K562 (cell line): ENCODE data around the gene TCFL5. TPM values are rescaled to one million over a fixed set of nuclear protein-coding genes. Genes with fewer than 3 reads are reported as not detected.

Experiments used
- ATAC-seq: fragments of 200-7000 bp; cut with Tn5 transposase; 3 replicates; pipeline ENCODE4 v1.9.1; 2020; ENCODE audit warnings: moderate library complexity
- BruUV-seq: library from RNA; stranded (reverse); fragments of 400-500 nt; replicated peaks from 2 replicates; lab custom pipeline; 2021; lab: Mats Ljungman, UMichigan
- CTCF ChIA-PET: fragments of 300-600 bp; formaldehyde crosslinking; extraction: SDS; loops from one replicate; lab custom pipeline; 2021; ENCODE audit warnings: low intra/inter-chr PET ratio; lab: Yijun Ruan, JAX
- POLR2A ChIA-PET: fragments of 300-600, 350-650 bp; sonication (Branson Sonifier 250); formaldehyde crosslinking; extraction: SDS; loops from one replicate; lab custom pipeline; 2021; ENCODE audit warnings: antibody characterized with exemption, inconsistent platforms; lab: Yijun Ruan, JAX
- DNase-seq, 4 experiments: peaks; one replicate each; pipeline versions ENCODE4 v3.0.0 to v3.0.0-alpha.2; 2011 to 2018; ENCODE audit warnings: low spot score in 3 of 4, mixed read lengths in 3 of 4; ENCODE audit errors: extremely low read depth in 1 of 4
- FAIRE-seq: peaks from 2 replicates; lab custom pipeline; 2011; peaks lifted over from hg19 to GRCh38; lab: Jason Lieb, UNC
- H2AFZ ChIP-seq: 2 replicates; pipeline ENCODE4 v1.6.0; 2011; ENCODE audit warnings: low read depth, low read length, control low read depth, inconsistent platforms
- H3K27ac ChIP-seq: fragments of 200-600 bp; 3 replicates; pipeline ENCODE4 v1.8.0; 2011; ENCODE audit warnings: low read depth, mild to moderate bottlenecking, control low read depth, inconsistent platforms, low read length, moderate library complexity, mixed read lengths; ENCODE audit errors: extremely low read depth
- H3K27me3 ChIP-seq, 2 experiments: fragments of 300-600 bp in 1 of 2; 2 replicates in 1 of 2; 3 replicates in 1 of 2; pipeline versions ENCODE4 v1.6.0 to v1.8.0; 2011; ENCODE audit warnings: inconsistent platforms in 2 of 2, low read length in 2 of 2, mild to moderate bottlenecking in 1 of 2, mixed read lengths in 1 of 2, moderate library complexity in 1 of 2; ENCODE audit not compliant: control insufficient read depth in 2 of 2, insufficient read depth in 2 of 2
- H3K36me3 ChIP-seq: fragments of 300-600 bp; 3 replicates; pipeline ENCODE4 v1.8.0; 2011; ENCODE audit warnings: mild to moderate bottlenecking, low read length, inconsistent platforms; ENCODE audit not compliant: control insufficient read depth, insufficient read depth
- H3K4me1 ChIP-seq, 2 experiments: fragments of 200-600 bp in 1 of 2; replicated peaks in 1 of 2; 2 replicates in 1 of 2; 3 replicates in 1 of 2; pipeline versions ENCODE4 v1.5.1 to v1.8.0; 2011; ENCODE audit warnings: inconsistent platforms in 2 of 2, low read length in 2 of 2, mild to moderate bottlenecking in 1 of 2, mixed read lengths in 1 of 2, moderate library complexity in 1 of 2; ENCODE audit not compliant: control insufficient read depth in 2 of 2, insufficient read depth in 2 of 2
- H3K4me2 ChIP-seq: 2 replicates; pipeline ENCODE4 v1.6.1; 2011; ENCODE audit warnings: low read length, control low read depth, inconsistent platforms, mixed read lengths; ENCODE audit not compliant: insufficient read depth
- H3K4me3 ChIP-seq: fragments of 200-600 bp; sonication (generic), shearing (Covaris generic); 2 replicates; pipeline ENCODE4 v1.5.1; 2016; ENCODE audit warnings: control low read depth, inconsistent platforms
- H3K79me2 ChIP-seq: fragments of 200-600 bp; 3 replicates; pipeline ENCODE4 v1.8.0; 2011; ENCODE audit warnings: low read length, inconsistent platforms; ENCODE audit not compliant: control insufficient read depth, insufficient read depth
- H3K9ac ChIP-seq, 2 experiments: 2 replicates each; pipeline versions ENCODE4 v1.6.0 to v1.6.1; 2011; ENCODE audit warnings: low read depth in 2 of 2, low read length in 2 of 2, control low read depth in 1 of 2, inconsistent platforms in 1 of 2, mild to moderate bottlenecking in 1 of 2, mixed read lengths in 1 of 2; ENCODE audit not compliant: insufficient read depth in 1 of 2
- H3K9me1 ChIP-seq: one replicate; pipeline ENCODE4 v1.6.0; 2011; ENCODE audit warnings: inconsistent platforms, mild to moderate bottlenecking, low read length, moderate library complexity; ENCODE audit not compliant: control insufficient read depth, insufficient read depth
- H3K9me3 ChIP-seq: replicated peaks from 2 replicates; pipeline ENCODE4 v1.5.1; 2011; ENCODE audit warnings: low read depth, low read length, inconsistent platforms; ENCODE audit not compliant: control insufficient read depth, insufficient read depth
- H4K20me1 ChIP-seq: replicated peaks from 2 replicates; pipeline ENCODE4 v1.6.1; 2011; ENCODE audit warnings: low read length, inconsistent platforms, mixed read lengths; ENCODE audit not compliant: control insufficient read depth, insufficient read depth
- CCNT2 ChIP-seq: IDR thresholded peaks from 2 replicates; pipeline ENCODE4 v1.6.1; 2011; ENCODE audit warnings: borderline replicate concordance, low read depth, mild to moderate bottlenecking, moderate library complexity, mixed read lengths, low read length; ENCODE audit not compliant: insufficient read length; ENCODE audit errors: extremely low read depth
- CREBBP ChIP-seq: IDR thresholded peaks from one replicate; pipeline ENCODE4 v1.6.1; 2012; ENCODE audit warnings: low read depth, mild to moderate bottlenecking, control low read depth, inconsistent platforms, low read length
- DMBX1 ChIP-seq: fragments of 250-450 bp; sonication (Bioruptor Pico); IDR thresholded peaks from 2 replicates; pipeline ENCODE4 v1.8.0; 2022; ENCODE audit warnings: inconsistent platforms, mild to moderate bottlenecking, moderate library complexity, borderline replicate concordance
- ETV5 ChIP-seq: sonication (generic); formaldehyde crosslinking; IDR thresholded peaks from 2 replicates; pipeline ENCODE4 v1.4.0; 2020; ENCODE audit warnings: low read depth, mild to moderate bottlenecking, missing genetic modification reagents
- PHF20 ChIP-seq: fragments of 450-650 bp; IDR thresholded peaks from 2 replicates; pipeline ENCODE4 v1.6.1; 2018; ENCODE audit not compliant: partially characterized antibody
- POLR2G ChIP-seq: fragments of 200-400 bp; formaldehyde crosslinking; IDR thresholded peaks from 2 replicates; pipeline ENCODE4 v1.6.1; 2017; ENCODE audit warnings: low read depth, mild to moderate bottlenecking, antibody characterized with exemption, low read length, moderate library complexity
- TAF7 ChIP-seq: fragments of 450-650 bp; IDR thresholded peaks from 2 replicates; pipeline ENCODE4 v1.6.1; 2016; ENCODE audit warnings: missing genetic modification characterization, missing compliant biosample characterization
- WGBS: fragments of 100-300 bp; shearing (Covaris generic); methylation state at CpG from one replicate; pipeline ENCODE4 v1.1.6; 2016; ENCODE audit warnings: low coverage, mixed read lengths; ENCODE audit not compliant: insufficient coverage; ENCODE audit errors: missing lambda C conversion rate; 5-methylcytosine and 5-hydroxymethylcytosine counted together
- in situ Hi-C: fragments of 300-500 bp; cut with MboI; formaldehyde crosslinking; loops from 4 replicates; pipeline ENCODE4 v1.15.0; 2018; ENCODE audit warnings: inconsistent platforms, mixed read lengths
- intact Hi-C: fragments of 100-400 bp; cut with micrococcal nuclease; formaldehyde crosslinking; loops from 2 replicates; pipeline ENCODE4 v1.14.2; 2022
- polyA plus RNA-seq, 8 experiments: library from polyadenylated mRNA; depleted of rRNA in 4 of 8; stranded (reverse) in 5 of 8; unstranded in 3 of 8; fragments of >200 nt; fragmentation: Nextera tagmentation in 2 of 8; fragmentation: Illumina TruSeq in 1 of 8; extraction: Ambion mirVana in 2 of 8; extraction: Trizol in 1 of 8; gene quantifications; 2 replicates each; pipeline versions ENCODE4 v1.2.1 to v1.2.3, GENCODE V29; 2011 to 2014; ENCODE audit warnings: inconsistent platforms in 1 of 8, missing spikeins in 1 of 8
- total RNA-seq, 7 experiments: library from RNA; depleted of rRNA in 6 of 7; stranded (reverse); fragments of >200 nt in 6 of 7; fragmentation: Illumina TruSeq in 2 of 7; extraction: Trizol in 2 of 7; gene quantifications; 2 replicates each; pipeline versions ENCODE4 v1.2.1 to v1.2.3, GENCODE V29; 2011 to 2021; ENCODE audit warnings: low replicate concordance in 1 of 7

TCFL5 gene
- total and polyA plus RNA-seq, 9 of the 15 experiments (the other 6 are each of a cell fraction or from before 2014, with no cell fraction given), result 1.00 to 12.6 (median 9.1) TPM

GRCh38 chr20:62897666-62898065 lies 36.0 kb upstream of the TCFL5 start:
- peak; percentile 50 for TF ChIP-seq POLR2G
- TF ChIP-seq ETV5 (CRISPR knock-in tag), result no peak
- TF ChIP-seq PHF20, result no peak
- no peak for TF ChIP-seq DMBX1 (CRISPR knock-in tag)
- TF ChIP-seq CCNT2, result no peak
- TF ChIP-seq, all 486 proteins: peak for 1
- no peak overlapping the region for H2AFZ ChIP-seq
- peaks cover 6 to 10% of the 10 kb centered on the region in 2 experiments for H3K4me1 ChIP-seq
- H4K20me1 ChIP-seq, result peaks cover 13% of the 10 kb centered on the region
- 87% methylated on average over 11 of the region's 11 CpGs for WGBS
- BruUV-seq, result no TSS peak
- no peak for FAIRE-seq
- H3K27me3 ChIP-seq, result no peaks in the 10 kb centered on the region
- H3K4me3 ChIP-seq, result no peak overlapping the region
- H3K9me1 ChIP-seq, result no peaks in the 10 kb centered on the region
- H3K9me3 ChIP-seq, result no peaks in the 10 kb centered on the region
- 0 out of 3 replicates have a peak, but pooled peaks cover 3% of the 10 kb centered on the region for H3K79me2 ChIP-seq
- ChIA-PET CTCF (no interaction called here), POLR2A (interaction anchor here (0.6 to 2.4 kb wide), 7 partner anchors 9 to 325 kb away, joined by 3 to 6 read pairs (median 3); no protein-coding TSS in a partner anchor)
- no peak for DNase-seq
- in situ Hi-C loops (no loop called here), intact Hi-C loops (no loop called here)
- no peak for ATAC-seq
- peaks cover 69% of the 10 kb centered on the region for H3K36me3 ChIP-seq
- no peak overlapping the region for H3K4me2 ChIP-seq
- H3K9ac ChIP-seq, result no peak overlapping the region
- no peak overlapping the region for H3K27ac ChIP-seq

GRCh38 chr20:62896526-62896925 lies 34.9 kb upstream of the TCFL5 start:
- WGBS, result 95% methylated on average over 16 of the region's 16 CpGs
- 0 out of 3 replicates have a peak, but pooled peaks cover 3% of the 10 kb centered on the region for H3K79me2 ChIP-seq
- no peak overlapping the region for H3K4me2 ChIP-seq
- H3K27ac ChIP-seq, result no peak overlapping the region
- DNase-seq (no peak), ATAC-seq (no peak), FAIRE-seq (no peak)
- peaks cover 71% of the 10 kb centered on the region for H3K36me3 ChIP-seq
- TF ChIP-seq POLR2G, result peak; percentile 39; the same call in 1 of the 2 replicates
- TF ChIP-seq TAF7, result no peak
- TF ChIP-seq CREBBP, result no peak
- H3K9ac ChIP-seq, result no peak overlapping the region
- H3K4me1 ChIP-seq, result peaks cover 6 to 10% of the 10 kb centered on the region in 2 experiments
- BruUV-seq, result no TSS peak
- ChIA-PET CTCF (no interaction called here), POLR2A (no interaction called here)
- no peak overlapping the region for H3K4me3 ChIP-seq
- H3K9me1 ChIP-seq, result no peaks in the 10 kb centered on the region
- no peak overlapping the region for H2AFZ ChIP-seq
- peaks cover 13% of the 10 kb centered on the region for H4K20me1 ChIP-seq
- H3K9me3 ChIP-seq, result no peaks in the 10 kb centered on the region
- no peaks in the 10 kb centered on the region for H3K27me3 ChIP-seq
- in situ Hi-C loops, result no loop called here
- intact Hi-C loops, result no loop called here
